GM23248 (cell line): ENCODE measurements around the gene GPC4. TPM values are rescaled to one million over a fixed set of nuclear protein-coding genes. Genes with fewer than 3 reads are reported as not detected.

ENCODE experiments used
- DNase-seq: peaks from one replicate; pipeline ENCODE4 v3.0.0-alpha.2; 2015
- H2AFZ ChIP-seq: fragments of 200-600 bp; sonication (generic); 2 replicates; pipeline ENCODE4 v1.6.1; 2016; ENCODE audit warnings: antibody characterized with exemption
- H3F3A ChIP-seq: fragments of 200-600 bp; sonication (generic); 2 replicates; pipeline ENCODE4 v1.6.1; 2016; ENCODE audit warnings: mild to moderate bottlenecking, antibody characterized with exemption, mixed run types; ENCODE audit not compliant: insufficient read depth
- H3K27ac ChIP-seq: fragments of 200-600 bp; sonication (generic); 2 replicates; pipeline ENCODE4 v1.5.1; 2016; ENCODE audit warnings: mild to moderate bottlenecking
- H3K27me3 ChIP-seq: fragments of 200-600 bp; sonication (generic); replicated peaks from 2 replicates; pipeline ENCODE4 v1.6.1; 2016; ENCODE audit warnings: mild to moderate bottlenecking; ENCODE audit not compliant: insufficient read depth
- H3K36me3 ChIP-seq: fragments of 200-600 bp; sonication (generic); 2 replicates; pipeline ENCODE4 v1.6.1; 2016; ENCODE audit warnings: low read depth, mild to moderate bottlenecking
- H3K4me1 ChIP-seq: fragments of 200-600 bp; sonication (generic); 2 replicates; pipeline ENCODE4 v1.6.1; 2016; ENCODE audit warnings: mild to moderate bottlenecking; ENCODE audit not compliant: insufficient read depth
- H3K4me2 ChIP-seq: fragments of 200-600 bp; sonication (generic); one replicate; pipeline ENCODE4 v1.6.1; 2016; ENCODE audit warnings: mild to moderate bottlenecking; ENCODE audit not compliant: unreplicated experiment
- H3K4me3 ChIP-seq: fragments of 200-600 bp; sonication (generic); 2 replicates; pipeline ENCODE4 v1.5.1; 2016; ENCODE audit warnings: mild to moderate bottlenecking
- H3K79me2 ChIP-seq: fragments of 200-600 bp; sonication (generic); 2 replicates; pipeline ENCODE4 v1.6.1; 2016; ENCODE audit warnings: mild to moderate bottlenecking; ENCODE audit not compliant: insufficient read depth
- H3K9ac ChIP-seq: fragments of 200-600 bp; sonication (generic); 2 replicates; pipeline ENCODE4 v1.6.1; 2016; ENCODE audit warnings: mild to moderate bottlenecking
- H3K9me2 ChIP-seq: fragments of 200-600 bp; sonication (generic); 2 replicates; pipeline ENCODE4 v1.6.1; 2016; ENCODE audit warnings: mixed run types, mild to moderate bottlenecking, moderate library complexity; ENCODE audit not compliant: insufficient read depth
- H3K9me3 ChIP-seq: fragments of 200-600 bp; sonication (generic); one replicate; pipeline ENCODE4 v1.6.1; 2017; ENCODE audit warnings: low read depth
- H4K20me1 ChIP-seq: fragments of 200-600 bp; sonication (generic); 2 replicates; pipeline ENCODE4 v1.6.0; 2016; ENCODE audit not compliant: insufficient read depth
- EZH2 ChIP-seq: fragments of 200-600 bp; sonication (generic); IDR thresholded peaks from 2 replicates; pipeline ENCODE4 v1.6.1; 2018; ENCODE audit warnings: antibody characterized with exemption, mild to moderate bottlenecking; ENCODE audit not compliant: insufficient read depth, poor library complexity, severe bottlenecking
- EZH2phosphoT487 ChIP-seq: fragments of 200-600 bp; sonication (generic); IDR thresholded peaks from 2 replicates; pipeline ENCODE4 v1.6.1; 2018; ENCODE audit warnings: antibody characterized with exemption, moderate library complexity, mild to moderate bottlenecking, low read depth; ENCODE audit not compliant: insufficient read depth
- WGBS, 2 experiments: methylation state at CpG; one replicate each; pipeline ENCODE4 v1.1.6; 2015 to 2017; ENCODE audit warnings: low lambda C conversion rate in 2 of 2, low coverage in 1 of 2; ENCODE audit errors: missing lambda C conversion rate in 2 of 2; 5-methylcytosine and 5-hydroxymethylcytosine counted together
- in situ Hi-C: fragments of 300-500 bp; cut with MboI; formaldehyde crosslinking; loops from 2 replicates; pipeline ENCODE4 v1.15.0; 2020
- polyA plus RNA-seq: library from polyadenylated mRNA; unstranded; fragments of >200 nt; fragmentation: Nextera tagmentation; extraction: Ambion mirVana; gene quantifications from 2 replicates; pipeline ENCODE4 v1.2.1, GENCODE V29; 2016
- total RNA-seq: library from RNA; depleted of rRNA; stranded (reverse); fragments of >200 nt; shearing (Covaris generic); gene quantifications from 2 replicates; pipeline ENCODE4 v1.2.3, GENCODE V29; 2014

The GPC4 gene
- total and polyA plus RNA-seq, 2 experiments from 2014 or later, result 1.9 to 6.4 TPM

- no peak overlapping the region for H3K4me3 ChIP-seq
- H3K27ac ChIP-seq, result no peak overlapping the region
- DNase-seq, result no peak
- no peak overlapping the region for H2AFZ ChIP-seq
- H3K9ac ChIP-seq, result no peak overlapping the region
- H3K36me3 ChIP-seq, result no peaks in the 10 kb centered on the region
- WGBS, 2 experiments, result 42 to 43% methylated on average over 3 of the region's 3 CpGs
- in situ Hi-C loops, result no loop called here
- H3K9me2 ChIP-seq, result no peaks in the 10 kb centered on the region
- peaks cover 7% of the 10 kb centered on the region; the same call in 1 of the 2 replicates for H3K4me1 ChIP-seq
- H3K9me3 ChIP-seq, result no peaks in the 10 kb centered on the region
- H3F3A ChIP-seq, result 0 out of 2 replicates have a peak, but pooled peaks cover 6% of the 10 kb centered on the region
- TF ChIP-seq EZH2 (no peak), EZH2phosphoT487 (no peak)
- no peak overlapping the region for H3K4me2 ChIP-seq
- H3K79me2 ChIP-seq, result no peaks in the 10 kb centered on the region
- no peaks in the 10 kb centered on the region for H4K20me1 ChIP-seq
- H3K27me3 ChIP-seq, result no peaks in the 10 kb centered on the region
Measured at GRCh38 chrX:133410550-133410949, 4.7 kb downstream of the GPC4 start.

GRCh38 chrX:133405498-133406185 is 9.6 kb downstream of the GPC4 start:
- H2AFZ ChIP-seq, result no peak overlapping the region
- H3K27ac ChIP-seq, result no peak overlapping the region
- H3K79me2 ChIP-seq, result no peaks in the 10 kb centered on the region
- H3K9ac ChIP-seq, result no peak overlapping the region
- in situ Hi-C loops, result no loop called here
- no peak overlapping the region for H3K4me2 ChIP-seq
- no peak overlapping the region for H3K4me3 ChIP-seq
- TF ChIP-seq EZH2 (no peak), EZH2phosphoT487 (no peak)
- no peaks in the 10 kb centered on the region for H3K36me3 ChIP-seq
- no peaks in the 10 kb centered on the region for H3K9me2 ChIP-seq
- H3K4me1 ChIP-seq, result peaks cover 9% of the 10 kb centered on the region
- no peaks in the 10 kb centered on the region for H3K27me3 ChIP-seq
- no peaks in the 10 kb centered on the region for H4K20me1 ChIP-seq
- no peaks in the 10 kb centered on the region for H3K9me3 ChIP-seq
- WGBS, 2 experiments, result 83 to 98% methylated on average over 4 of the region's 4 CpGs
- 0 out of 2 replicates have a peak, but pooled peaks cover 8% of the 10 kb centered on the region for H3F3A ChIP-seq
- DNase-seq, result no peak

GRCh38 chrX:133403984-133404383 is 11.3 kb downstream of the GPC4 start:
- Histone ChIP-seq H3K9me3 (no peaks in the 10 kb centered on the region), H3K4me3 (no peak overlapping the region), H2AFZ (no peak overlapping the region), H3K4me2 (no peak overlapping the region), H3K36me3 (no peaks in the 10 kb centered on the region), H3K9ac (no peak overlapping the region), H3K27me3 (no peaks in the 10 kb centered on the region), H3K9me2 (no peaks in the 10 kb centered on the region), H3F3A (0 out of 2 replicates have a peak, but pooled peaks cover 8% of the 10 kb centered on the region), H4K20me1 (no peaks in the 10 kb centered on the region), H3K4me1 (peaks cover 9% of the 10 kb centered on the region), H3K27ac (no peak overlapping the region), H3K79me2 (no peaks in the 10 kb centered on the region)
- WGBS, 2 experiments, result 78 to 81% methylated on average over 2 to 4 of the region's 4 CpGs
- in situ Hi-C loops, result no loop called here
- DNase-seq, result no peak
- no peak for TF ChIP-seq EZH2phosphoT487
- no peak for TF ChIP-seq EZH2

- no peaks in the 10 kb centered on the region for H4K20me1 ChIP-seq
- H3K27me3 ChIP-seq, result no peaks in the 10 kb centered on the region
- no peak overlapping the region for H3K27ac ChIP-seq
- no peak overlapping the region for H3K9ac ChIP-seq
- H3K4me1 ChIP-seq, result peaks cover 9% of the 10 kb centered on the region
- no peak for DNase-seq
- no peaks in the 10 kb centered on the region for H3K9me3 ChIP-seq
- no peak overlapping the region for H2AFZ ChIP-seq
- no peak overlapping the region for H3K4me2 ChIP-seq
- in situ Hi-C loops, result no loop called here
- TF ChIP-seq EZH2phosphoT487 (no peak), EZH2 (no peak)
- no peaks in the 10 kb centered on the region for H3K36me3 ChIP-seq
- H3F3A ChIP-seq, result 0 out of 2 replicates have a peak, but pooled peaks cover 8% of the 10 kb centered on the region
- no peaks in the 10 kb centered on the region for H3K9me2 ChIP-seq
- H3K79me2 ChIP-seq, result no peaks in the 10 kb centered on the region
- 85 to 87% methylated on average over 9 to 10 of the region's 10 CpGs for WGBS, 2 experiments
- H3K4me3 ChIP-seq, result no peak overlapping the region
Measured at GRCh38 chrX:133402830-133403625, 12.3 kb downstream of the GPC4 start.
